ENCODE data around the gene ASAP3.

DNA sequence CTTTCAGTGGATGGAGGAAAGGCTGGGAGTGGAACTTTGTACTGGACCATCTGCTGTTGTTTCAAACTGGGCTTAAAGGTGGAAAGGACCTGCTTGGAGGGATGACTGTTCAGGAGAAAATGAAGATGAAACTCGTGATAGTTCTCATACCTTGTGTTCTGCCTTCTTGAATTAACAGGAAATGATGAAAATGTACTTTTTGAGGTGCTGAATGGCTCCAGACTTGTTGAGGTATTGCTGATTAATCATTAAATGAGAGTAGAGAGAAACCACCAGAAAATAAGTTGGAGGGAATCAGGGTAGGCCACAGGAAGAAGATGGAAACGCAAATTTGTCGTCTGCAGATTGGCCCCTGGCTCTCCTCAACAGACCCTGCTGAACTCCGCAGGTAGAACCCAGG is 88.1 kb downstream of the ASAP3 start:
- TF ChIP-seq NFRKB (IDR thresholded peaks at IDR 0.05) (no peak), CBX2 (IDR thresholded peaks at IDR 0.05; ENCODE audit: low read depth, low read length) (no peak), CBX2 (CRISPR knock-in tag; IDR thresholded peaks at IDR 0.05; ENCODE audit: low read depth) (no peak), NFIC (IDR thresholded peaks at IDR 0.05; ENCODE audit: low read length) (no peak), CC2D1A (CRISPR knock-in tag; IDR thresholded peaks at IDR 0.05) (no peak), ZKSCAN1 (IDR thresholded peaks at IDR 0.05; ENCODE audit: low read length) (no peak), EZH2 (conservative IDR thresholded peaks at IDR 0.05; ENCODE audit: low read depth, low read length) (no peak), ATF1 (CRISPR knock-in tag; IDR thresholded peaks at IDR 0.05) (no peak), ZNF282 (IDR thresholded peaks at IDR 0.05; ENCODE audit: partially characterized antibody) (no peak), TCF7L2 (IDR thresholded peaks at IDR 0.05; ENCODE audit: low read depth, low read length) (no peak), POLR2AphosphoS5 (IDR thresholded peaks at IDR 0.05; ENCODE audit: low read depth, low read length) (no peak), ELF4 (CRISPR knock-in tag; IDR thresholded peaks at IDR 0.05; ENCODE audit: borderline replicate concordance) (no peak)
- TF ChIP-seq, protein P1, sequence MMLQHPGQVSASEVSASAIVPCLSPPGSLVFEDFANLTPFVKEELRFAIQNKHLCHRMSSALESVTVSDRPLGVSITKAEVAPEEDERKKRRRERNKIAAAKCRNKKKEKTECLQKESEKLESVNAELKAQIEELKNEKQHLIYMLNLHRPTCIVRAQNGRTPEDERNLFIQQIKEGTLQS (CRISPR knock-in tag; IDR thresholded peaks at IDR 0.05), result no peak
- TF ChIP-seq, protein P2, sequence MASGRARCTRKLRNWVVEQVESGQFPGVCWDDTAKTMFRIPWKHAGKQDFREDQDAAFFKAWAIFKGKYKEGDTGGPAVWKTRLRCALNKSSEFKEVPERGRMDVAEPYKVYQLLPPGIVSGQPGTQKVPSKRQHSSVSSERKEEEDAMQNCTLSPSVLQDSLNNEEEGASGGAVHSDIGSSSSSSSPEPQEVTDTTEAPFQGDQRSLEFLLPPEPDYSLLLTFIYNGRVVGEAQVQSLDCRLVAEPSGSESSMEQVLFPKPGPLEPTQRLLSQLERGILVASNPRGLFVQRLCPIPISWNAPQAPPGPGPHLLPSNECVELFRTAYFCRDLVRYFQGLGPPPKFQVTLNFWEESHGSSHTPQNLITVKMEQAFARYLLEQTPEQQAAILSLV (CRISPR knock-in tag; IDR thresholded peaks at IDR 0.05; ENCODE audit: borderline replicate concordance), result no peak

All from HepG2 (cell line).